GM12864 (cell line): ENCODE measurements around the gene PNMA6F.

Source experiments
- DNase-seq: peaks from one replicate; pipeline ENCODE4 v3.0.0-alpha.2; 2011; ENCODE audit warnings: low read depth
- H3K4me3 ChIP-seq: 2 replicates; pipeline ENCODE4 v1.5.1; 2011; ENCODE audit warnings: mild to moderate bottlenecking, low read depth, low read length, control low read depth
- TF ChIP-seq, protein P1 (sequence below): IDR thresholded peaks from 2 replicates; pipeline ENCODE4 v1.5.1; 2011; ENCODE audit warnings: low read depth, mild to moderate bottlenecking, moderate library complexity, low read length, control low read depth, inconsistent platforms; ENCODE audit errors: missing control alignments

The PNMA6F gene

DNA sequence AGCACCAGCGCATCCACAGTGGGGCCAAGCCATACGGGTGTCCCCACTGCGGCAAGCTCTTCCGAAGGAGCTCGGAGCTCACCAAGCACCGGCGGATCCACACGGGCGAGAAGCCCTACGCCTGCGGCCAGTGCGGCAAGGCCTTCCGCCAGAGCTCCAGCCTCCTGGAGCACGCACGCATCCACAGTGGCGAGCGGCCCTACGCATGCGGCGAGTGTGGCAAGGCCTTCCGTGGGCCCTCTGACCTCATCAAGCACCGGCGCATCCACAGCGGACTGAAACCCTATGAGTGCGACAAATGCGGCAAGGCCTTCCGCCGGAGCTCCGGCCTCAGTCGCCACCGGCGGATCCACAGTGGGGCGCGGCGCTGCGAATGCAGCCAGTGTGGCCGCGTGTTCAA is 26.0 kb upstream of the PNMA6F start:
- no peak overlapping the region for H3K4me3 ChIP-seq
- TF ChIP-seq, protein P1, sequence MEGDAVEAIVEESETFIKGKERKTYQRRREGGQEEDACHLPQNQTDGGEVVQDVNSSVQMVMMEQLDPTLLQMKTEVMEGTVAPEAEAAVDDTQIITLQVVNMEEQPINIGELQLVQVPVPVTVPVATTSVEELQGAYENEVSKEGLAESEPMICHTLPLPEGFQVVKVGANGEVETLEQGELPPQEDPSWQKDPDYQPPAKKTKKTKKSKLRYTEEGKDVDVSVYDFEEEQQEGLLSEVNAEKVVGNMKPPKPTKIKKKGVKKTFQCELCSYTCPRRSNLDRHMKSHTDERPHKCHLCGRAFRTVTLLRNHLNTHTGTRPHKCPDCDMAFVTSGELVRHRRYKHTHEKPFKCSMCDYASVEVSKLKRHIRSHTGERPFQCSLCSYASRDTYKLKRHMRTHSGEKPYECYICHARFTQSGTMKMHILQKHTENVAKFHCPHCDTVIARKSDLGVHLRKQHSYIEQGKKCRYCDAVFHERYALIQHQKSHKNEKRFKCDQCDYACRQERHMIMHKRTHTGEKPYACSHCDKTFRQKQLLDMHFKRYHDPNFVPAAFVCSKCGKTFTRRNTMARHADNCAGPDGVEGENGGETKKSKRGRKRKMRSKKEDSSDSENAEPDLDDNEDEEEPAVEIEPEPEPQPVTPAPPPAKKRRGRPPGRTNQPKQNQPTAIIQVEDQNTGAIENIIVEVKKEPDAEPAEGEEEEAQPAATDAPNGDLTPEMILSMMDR: no peak

DNA sequence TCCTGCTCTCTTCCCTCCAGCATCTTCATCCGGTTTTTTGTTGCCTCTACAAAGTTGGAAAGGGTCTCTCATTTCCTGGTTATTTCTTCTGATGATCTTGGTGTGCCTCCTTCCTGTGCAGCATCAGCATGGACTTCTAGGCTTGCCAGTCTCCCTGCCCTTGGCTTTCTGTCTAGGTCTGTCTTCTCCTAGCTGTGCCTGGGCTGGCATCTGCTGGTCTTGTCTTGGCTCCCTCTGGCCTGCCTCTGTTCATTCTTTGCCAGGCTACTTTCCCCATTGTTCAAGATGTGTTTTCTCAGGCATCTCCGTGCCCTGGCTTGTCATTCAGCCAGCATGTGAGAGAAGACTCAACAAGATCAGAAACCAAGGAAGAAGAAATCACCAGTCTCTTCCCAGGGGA is 22.1 kb upstream of the PNMA6F start:
- DNase-seq: no peak
- TF ChIP-seq, protein P1: no peak
- no peak overlapping the region for H3K4me3 ChIP-seq

More for the DNA sequence above, 26.0 kb upstream of the PNMA6F start:
- no peak for DNase-seq

DNA sequence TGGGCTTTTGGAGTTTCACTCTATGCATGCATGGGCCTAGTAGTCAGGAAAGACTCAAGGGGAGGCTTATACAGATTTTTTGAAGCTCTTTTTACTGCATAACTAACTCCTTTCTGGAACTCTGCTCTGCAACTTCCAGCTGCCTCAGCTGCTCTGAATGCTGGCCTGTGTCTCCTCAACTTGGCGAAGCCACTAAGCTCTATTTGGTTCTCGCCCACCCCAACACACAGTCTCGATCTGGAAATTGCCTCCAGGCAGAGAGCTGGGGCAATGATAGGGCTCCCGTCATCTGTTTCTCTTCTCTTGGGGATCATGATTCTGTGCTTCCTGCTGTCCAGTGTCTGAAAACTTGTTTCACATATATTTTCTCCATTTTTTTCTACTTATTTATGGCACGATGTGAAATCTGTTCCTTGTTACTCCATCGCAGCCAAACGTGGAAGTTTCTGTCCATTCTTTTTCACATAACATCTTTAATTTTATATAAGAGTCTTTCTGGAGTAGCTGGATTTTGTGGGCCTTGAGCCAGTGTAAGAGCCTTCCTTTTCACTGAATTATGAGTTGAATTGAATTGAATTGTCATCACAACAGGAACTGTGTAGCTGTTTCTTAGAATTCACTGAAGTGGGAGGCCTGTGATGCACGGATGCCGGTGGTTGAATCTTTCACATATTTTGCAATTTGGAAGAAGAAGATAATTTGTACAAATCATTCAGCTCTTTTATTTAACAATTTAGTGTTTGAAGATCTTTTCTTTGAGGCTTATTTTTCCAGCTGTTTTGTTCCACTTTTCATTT is 21.4 kb upstream of the PNMA6F start:
- DNase-seq: no peak
- TF ChIP-seq, protein P1: no peak

DNA sequence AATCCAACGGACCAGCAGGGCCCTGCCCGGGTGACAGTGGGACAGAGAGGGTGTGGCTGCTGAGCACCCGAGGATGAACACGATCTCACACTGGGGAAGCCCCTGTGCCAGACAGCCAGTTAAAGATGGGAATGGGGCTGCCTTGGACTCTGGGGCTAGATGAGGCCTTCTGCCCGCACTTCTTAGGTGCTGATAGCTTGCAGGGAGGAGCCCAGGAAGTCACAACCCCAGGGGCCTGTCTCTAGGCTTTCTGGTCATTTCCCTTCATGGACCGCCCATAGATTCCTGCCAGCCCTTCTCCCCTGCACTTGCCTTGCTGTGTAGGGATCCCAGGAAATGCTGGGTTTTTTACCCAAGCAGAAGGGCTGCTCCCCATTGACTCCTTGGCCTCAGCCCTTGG is 18.5 kb upstream of the PNMA6F start:
- no peak for DNase-seq
- TF ChIP-seq, protein P1: no peak
- no peak overlapping the region for H3K4me3 ChIP-seq

More for the DNA sequence above, 21.4 kb upstream of the PNMA6F start:
- no peak overlapping the region for H3K4me3 ChIP-seq

DNA sequence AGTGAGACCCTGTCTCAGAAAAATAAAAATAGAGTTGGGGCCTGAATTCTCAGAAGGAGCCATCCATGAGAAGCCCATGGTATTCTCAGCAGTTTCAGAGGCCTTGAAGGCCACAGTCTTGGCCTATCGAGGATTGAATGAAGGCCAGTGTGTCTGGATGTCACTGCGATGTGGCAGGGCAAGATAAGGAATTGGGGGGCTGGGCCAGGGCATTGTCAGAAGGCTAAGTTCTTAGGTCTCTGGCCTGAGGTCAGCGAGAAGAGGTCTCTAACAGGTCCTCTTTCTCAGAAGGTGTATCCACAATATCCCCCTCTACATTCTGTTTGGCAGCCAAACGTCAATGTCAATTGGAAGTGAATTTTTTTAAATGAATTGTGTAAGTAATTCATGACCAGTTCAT is 18.1 kb upstream of the PNMA6F start:
- TF ChIP-seq, protein P1: no peak
- DNase-seq: no peak
- H3K4me3 ChIP-seq: no peak overlapping the region

DNA sequence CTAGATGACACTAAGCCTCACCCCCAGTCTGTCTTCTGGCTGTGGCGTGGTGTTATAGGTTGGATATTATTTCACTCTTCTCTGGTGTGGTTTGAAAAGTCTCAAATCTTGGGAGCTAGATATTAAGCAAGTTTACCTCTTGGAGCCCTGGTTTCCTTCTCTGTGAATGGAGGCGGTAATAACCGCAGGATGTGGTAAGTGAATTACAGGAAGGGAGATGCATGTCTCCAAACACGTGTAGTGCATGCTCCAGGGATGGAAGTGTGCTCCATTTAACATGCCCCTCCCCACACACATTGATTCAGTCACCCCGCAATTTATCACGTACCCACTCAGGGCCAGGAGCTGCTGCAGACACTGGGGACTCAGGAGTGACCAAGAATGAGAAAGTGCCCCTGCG is 17.3 kb upstream of the PNMA6F start:
- no peak overlapping the region for H3K4me3 ChIP-seq
- DNase-seq: no peak
- TF ChIP-seq, protein P1: no peak

DNA sequence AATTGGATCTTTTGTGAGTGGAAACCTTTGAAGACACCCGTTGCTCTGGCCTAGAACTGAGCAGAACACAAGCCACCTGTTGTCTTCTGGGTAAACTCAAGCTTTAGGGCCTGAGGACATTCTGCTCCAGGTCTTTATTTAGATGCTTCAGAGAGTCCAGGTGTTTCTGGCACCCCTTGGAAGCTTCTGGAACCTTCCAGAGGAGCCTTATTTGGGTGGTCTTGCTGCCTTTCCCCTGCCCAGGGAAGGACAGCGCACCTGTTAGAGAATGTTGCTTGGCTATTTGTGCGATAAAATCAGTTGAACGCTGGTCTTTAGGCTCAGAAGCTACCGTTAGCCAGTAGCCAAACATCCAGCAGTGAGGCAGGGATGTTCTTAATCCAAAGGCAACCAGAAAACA is 15.4 kb upstream of the PNMA6F start:
- H3K4me3 ChIP-seq: no peak overlapping the region
- no peak for DNase-seq
- TF ChIP-seq, protein P1: no peak
